Activated naive CD8-positive, alpha-beta T cell treated with anti-CD3 and anti-CD28 coated beads, Interleukin-2, amount 10 ng/mL, durations not matched to agents 7 days and 5 days (primary cell): ENCODE results near the gene MRPL22. TPM values are rescaled to one million over a fixed set of nuclear protein-coding genes. Genes with fewer than 3 reads are reported as not detected.
A peak's percentile ranks its signal among the peaks of the same experiment; 100 is the strongest.
"Not testable (repeated sequence)": the region's sequence is repeated elsewhere in the genome, so short reads cannot be mapped to it uniquely, and the experiment has no call there.

ENCODE experiments used
- ATAC-seq: fragments of 150-1000 bp; cut with Tn5 transposase; one replicate; pipeline ENCODE4 v1.10.0; 2021; ENCODE audit warnings: low read depth, moderate library complexity
- POLR2A ChIA-PET: fragments of 350-600 bp; sonication (Branson Sonifier 250); formaldehyde crosslinking; loops from one replicate; lab custom pipeline; 2021; ENCODE audit warnings: antibody characterized with exemption; lab: Charles Lee
- DNase-seq: peaks from one replicate; pipeline ENCODE4 v3.0.0; 2021
- H3K27ac Mint-ChIP-seq: one replicate; pipeline ENCODE4 v1.8.0; 2022; ENCODE audit warnings: mild to moderate bottlenecking, mixed read lengths
- H3K27me3 Mint-ChIP-seq: one replicate; pipeline ENCODE4 v1.8.0; 2022; ENCODE audit warnings: mild to moderate bottlenecking, moderate library complexity, mixed read lengths
- H3K36me3 Mint-ChIP-seq: one replicate; pipeline ENCODE4 v1.8.0; 2021; ENCODE audit warnings: mild to moderate bottlenecking, mixed read lengths
- H3K4me1 Mint-ChIP-seq: one replicate; pipeline ENCODE4 v1.8.0; 2021; ENCODE audit warnings: mixed read lengths
- H3K4me3 Mint-ChIP-seq: one replicate; pipeline ENCODE4 v1.8.0; 2022; ENCODE audit warnings: mild to moderate bottlenecking, moderate library complexity, mixed read lengths
- H3K9me3 Mint-ChIP-seq: one replicate; pipeline ENCODE4 v1.8.0; 2021; ENCODE audit warnings: mixed read lengths
- total RNA-seq, 2 experiments: library from RNA; stranded (reverse); gene quantifications; one replicate each; pipeline ENCODE4 v1.2.3, GENCODE V29; 2021

Gene MRPL22
- total RNA-seq, 2 experiments from 2014 or later, result 50.0 to 52.4 TPM

GRCh38 chr5:154917757-154918156 is 23.1 kb upstream of the MRPL22 start:
- H3K27ac Mint-ChIP-seq, result no peak overlapping the region
- H3K9me3 Mint-ChIP-seq, result no peaks in the 10 kb centered on the region
- no peaks in the 10 kb centered on the region for H3K27me3 Mint-ChIP-seq
- POLR2A ChIA-PET, result interaction anchor here (1.1 kb wide), 1 partner anchor 16 kb away, joined by 3 read pairs; no protein-coding TSS in a partner anchor
- H3K4me3 Mint-ChIP-seq, result no peak overlapping the region
- peaks cover 16% of the 10 kb centered on the region for H3K36me3 Mint-ChIP-seq
- no peak for ATAC-seq
- H3K4me1 Mint-ChIP-seq, result peaks cover 2% of the 10 kb centered on the region
- no peak for DNase-seq

DNA sequence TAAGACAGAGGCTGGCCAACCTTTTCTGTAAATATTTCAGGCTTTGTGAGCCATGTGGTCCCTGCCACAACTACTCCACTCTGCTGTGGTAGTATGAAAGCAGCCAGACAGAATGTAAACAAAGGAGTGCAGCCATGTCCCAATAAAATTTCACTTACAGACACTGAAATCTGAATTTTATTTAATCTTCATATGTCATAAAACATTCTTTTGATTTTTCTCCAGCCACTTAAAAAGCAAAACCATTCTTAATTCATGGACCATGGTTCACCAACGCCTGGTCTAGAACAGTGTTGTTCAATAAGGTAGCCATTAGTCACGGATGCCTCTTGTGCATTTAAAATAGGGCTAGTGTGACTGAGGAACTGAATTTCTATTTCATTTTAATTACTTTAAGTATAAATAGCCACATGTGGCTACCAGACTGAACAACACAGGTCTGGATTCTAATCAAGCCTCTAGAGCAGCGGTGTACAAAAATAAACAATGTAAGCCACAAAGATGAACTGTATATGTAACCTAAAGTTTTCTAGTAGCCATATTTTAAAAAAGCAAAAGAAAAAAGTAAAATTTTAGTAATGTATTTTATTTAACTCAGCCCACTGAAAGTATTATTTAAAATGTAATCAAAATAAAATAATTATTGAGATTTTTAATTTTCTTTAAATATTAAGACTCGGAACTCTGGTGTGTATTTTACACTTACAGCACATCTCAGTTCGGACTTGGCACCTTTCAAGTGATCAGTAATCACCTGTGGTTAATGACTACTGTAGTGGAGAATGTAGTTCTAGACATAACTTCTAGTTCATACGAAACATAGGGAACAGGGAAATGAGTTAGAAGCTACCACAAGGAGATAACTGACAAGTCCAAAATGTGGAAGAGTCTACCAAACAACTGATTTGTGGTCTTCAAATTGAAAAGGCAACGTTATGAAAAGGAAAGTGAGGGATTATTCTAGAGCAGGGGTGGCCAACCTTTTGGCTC is 17.1 kb upstream of the MRPL22 start:
- H3K4me3 Mint-ChIP-seq, result no peak overlapping the region
- no peak overlapping the region for H3K27ac Mint-ChIP-seq
- no peaks in the 10 kb centered on the region for H3K27me3 Mint-ChIP-seq
- H3K36me3 Mint-ChIP-seq, result peaks cover 19% of the 10 kb centered on the region
- no peaks in the 10 kb centered on the region for H3K9me3 Mint-ChIP-seq
- DNase-seq (no peak), ATAC-seq (no peak)
- POLR2A ChIA-PET, result no interaction called here
- no peaks in the 10 kb centered on the region for H3K4me1 Mint-ChIP-seq

DNA sequence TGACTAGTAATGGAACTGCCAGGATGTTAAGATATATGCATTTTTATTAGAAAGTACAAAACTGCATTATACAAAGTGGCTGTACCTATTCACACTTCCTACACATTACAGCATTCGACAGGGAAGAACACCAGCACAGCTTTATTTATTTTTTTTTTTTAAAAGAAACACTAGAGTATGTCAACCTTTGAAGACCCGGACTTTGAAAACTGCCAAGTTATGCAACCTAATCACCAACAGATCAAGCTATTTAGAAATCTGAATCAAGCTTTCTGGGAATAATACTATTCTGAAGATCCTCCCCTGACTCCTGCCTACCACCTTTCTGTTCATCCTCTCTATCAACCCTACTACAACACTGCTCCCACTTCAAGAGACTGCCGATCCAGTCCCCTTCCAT is 7.3 kb upstream of the MRPL22 start:
- H3K36me3 Mint-ChIP-seq, result peaks cover 21% of the 10 kb centered on the region
- no peaks in the 10 kb centered on the region for H3K27me3 Mint-ChIP-seq
- no peak for ATAC-seq
- no peak for DNase-seq
- POLR2A ChIA-PET, result interaction anchor here (0.8 kb wide), 1 partner anchor 16 kb away, joined by 3 read pairs; no protein-coding TSS in a partner anchor
- peaks cover 16% of the 10 kb centered on the region for H3K4me1 Mint-ChIP-seq
- no peaks in the 10 kb centered on the region for H3K9me3 Mint-ChIP-seq
- H3K4me3 Mint-ChIP-seq, result no peak overlapping the region
- H3K27ac Mint-ChIP-seq, result no peak overlapping the region

GRCh38 chr5:154934881-154935280 is 6.0 kb upstream of the MRPL22 start:
- no peak for DNase-seq
- no peaks in the 10 kb centered on the region for H3K9me3 Mint-ChIP-seq
- no peak for ATAC-seq
- POLR2A ChIA-PET, result no interaction called here
- H3K4me1 Mint-ChIP-seq, result peaks cover 21% of the 10 kb centered on the region
- H3K27ac Mint-ChIP-seq, result no peak overlapping the region
- no peaks in the 10 kb centered on the region for H3K27me3 Mint-ChIP-seq
- no peak overlapping the region for H3K4me3 Mint-ChIP-seq
- H3K36me3 Mint-ChIP-seq, result peaks cover 20% of the 10 kb centered on the region

DNA sequence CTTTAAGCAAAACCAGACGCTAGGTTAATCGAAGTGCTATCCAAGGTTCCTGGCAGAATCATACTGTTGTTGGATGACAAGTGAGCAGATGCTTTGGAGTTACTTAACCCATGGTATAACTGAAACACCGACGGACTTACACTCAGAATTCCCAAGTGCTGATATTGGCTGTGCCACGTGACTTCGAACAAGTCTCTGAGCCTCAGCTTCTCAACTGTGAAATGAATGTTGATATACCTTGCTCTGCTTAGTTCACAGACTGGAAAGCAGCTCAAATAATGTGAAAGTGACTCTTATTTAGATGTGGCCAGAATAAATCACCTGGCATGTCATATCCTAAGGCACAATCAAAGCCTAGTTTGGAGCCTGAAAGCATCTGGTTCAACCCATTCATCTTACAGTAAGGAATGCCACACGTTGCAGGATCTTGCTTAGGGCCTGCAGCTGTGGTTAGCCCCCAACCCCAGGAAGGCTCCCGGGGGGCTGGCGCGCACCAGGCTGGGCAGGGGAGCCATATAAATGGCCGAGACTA is 3.6 kb upstream of the MRPL22 start:
- ATAC-seq (no peak), DNase-seq (no peak)
- Mint-ChIP-seq H3K4me3 (peak overlapping the region; percentile 89), H3K36me3 (peaks cover 12% of the 10 kb centered on the region), H3K27me3 (no peaks in the 10 kb centered on the region), H3K9me3 (no peaks in the 10 kb centered on the region), H3K27ac (peak overlapping the region; percentile 88), H3K4me1 (peaks cover 25% of the 10 kb centered on the region)
- POLR2A ChIA-PET, result interaction anchor here (1.4 to 1.7 kb wide), 2 partner anchors 9 to 74 kb away, joined by 3 to 6 read pairs; no protein-coding TSS in a partner anchor

GRCh38 chr5:154937718-154938466 is 3.0 kb upstream of the MRPL22 start, which contains the start of gene GEMIN5:
Gene GEMIN5 (minus strand): TSS chr5:154938211. CDS start chr5:154938133, 78 bp downstream.
- Mint-ChIP-seq H3K27ac (peak within 1 kb of the TSS; percentile 88), H3K27me3 (no peaks in the 10 kb centered on the region), H3K9me3 (no peaks in the 10 kb centered on the region), H3K36me3 (peaks cover 12% of the 10 kb centered on the region), H3K4me1 (peaks cover 30% of the 10 kb centered on the region), H3K4me3 (peak within 1 kb of the TSS; percentile 89)
- DNase-seq, result peak; percentile 89
- ATAC-seq, result peak; percentile 92
- POLR2A ChIA-PET, result interaction anchor here (1.4 to 1.7 kb wide), 2 partner anchors 10 to 75 kb away, joined by 3 to 6 read pairs; no protein-coding TSS in a partner anchor

DNA sequence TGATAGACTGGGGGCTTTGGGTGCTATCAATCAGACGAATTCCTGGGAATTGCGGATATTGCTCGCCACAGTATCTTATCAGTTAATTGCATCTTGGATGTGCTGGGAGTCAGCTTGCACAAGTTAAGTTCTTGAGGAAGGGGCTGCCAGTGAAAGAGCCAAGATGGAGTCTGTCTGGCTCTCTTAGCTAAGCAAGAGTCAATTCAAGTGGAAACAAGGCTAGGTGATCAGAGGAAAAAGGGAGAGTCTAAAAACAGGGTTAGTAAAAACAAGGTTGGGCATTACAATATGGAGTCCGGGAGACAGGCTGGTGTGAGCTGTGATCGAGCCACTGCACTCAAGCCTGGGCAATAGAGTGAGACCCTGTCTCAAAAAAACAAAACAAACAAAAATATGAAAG is 1.5 kb upstream of the MRPL22 start:
- not testable (repeated sequence) for H3K27me3 Mint-ChIP-seq, H3K4me3 Mint-ChIP-seq

DNA sequence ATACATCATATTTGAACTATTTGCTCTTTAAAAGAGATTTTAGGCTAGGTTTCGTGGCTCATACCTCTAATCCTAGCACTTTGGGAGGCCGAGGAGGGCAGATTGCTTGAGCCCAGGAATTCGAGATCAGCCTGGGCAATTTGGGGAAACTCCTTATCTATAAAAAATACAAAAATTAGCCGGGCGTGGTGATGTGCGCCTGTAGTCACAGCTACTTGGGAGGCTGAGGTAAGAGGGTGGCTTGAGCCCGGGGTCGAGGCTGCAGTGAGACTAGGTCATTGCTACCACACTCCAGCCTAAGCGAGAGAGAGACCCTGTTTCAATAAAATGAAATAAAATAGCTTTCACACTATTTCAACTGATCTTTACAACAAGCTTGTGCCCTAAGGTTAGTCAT is 500 bp upstream of the MRPL22 start:
- no peak for ATAC-seq
- no peak for DNase-seq
- Mint-ChIP-seq H3K27me3 (no peaks in the 10 kb centered on the region), H3K9me3 (no peaks in the 10 kb centered on the region), H3K4me1 (peaks cover 28% of the 10 kb centered on the region), H3K27ac (peak overlapping the region; percentile 95), H3K36me3 (peaks cover 2% of the 10 kb centered on the region), H3K4me3 (peak overlapping the region; percentile 97)
- POLR2A ChIA-PET, result no interaction called here

More for the DNA sequence above, 1.5 kb upstream of the MRPL22 start:
- ATAC-seq, H3K36me3 Mint-ChIP-seq, DNase-seq, H3K9me3 Mint-ChIP-seq: not testable (repeated sequence)
- POLR2A ChIA-PET, result interaction anchor here (0.6 kb wide), 1 partner anchor 64 kb away, joined by 3 read pairs; no protein-coding TSS in a partner anchor
- Mint-ChIP-seq H3K27ac (peak overlapping the region; percentile 6), H3K4me1 (peaks cover 32% of the 10 kb centered on the region)

DNA sequence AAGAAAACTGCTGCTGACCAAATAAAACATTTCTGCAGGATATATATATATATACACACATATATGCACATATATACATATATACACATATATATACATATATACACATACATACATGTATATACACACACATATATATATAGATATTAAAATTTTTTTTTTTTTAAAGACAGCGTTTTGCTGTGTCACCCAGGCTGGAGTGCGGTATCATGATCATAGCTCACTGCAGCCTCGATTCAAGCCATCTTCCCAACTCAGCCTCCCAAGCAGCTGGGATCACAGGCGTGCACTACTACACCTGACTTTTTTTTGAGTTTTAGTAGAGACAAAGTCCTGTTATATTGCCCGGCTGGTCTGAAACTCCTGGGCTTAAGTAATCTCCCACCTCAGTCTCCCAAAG is 2.7 kb downstream of the MRPL22 start:
- ATAC-seq (no peak), DNase-seq (no peak)
- POLR2A ChIA-PET, result no interaction called here
- no peak overlapping the region for H3K27ac Mint-ChIP-seq
- H3K9me3 Mint-ChIP-seq, result no peaks in the 10 kb centered on the region
- no peak overlapping the region for H3K4me3 Mint-ChIP-seq
- H3K36me3 Mint-ChIP-seq, result peaks cover 2% of the 10 kb centered on the region
- peaks cover 21% of the 10 kb centered on the region for H3K4me1 Mint-ChIP-seq
- no peaks in the 10 kb centered on the region for H3K27me3 Mint-ChIP-seq

- POLR2A ChIA-PET, result no interaction called here
- Mint-ChIP-seq H3K9me3 (no peaks in the 10 kb centered on the region), H3K4me1 (peaks cover 19% of the 10 kb centered on the region), H3K36me3 (peaks cover 5% of the 10 kb centered on the region), H3K27ac (no peak overlapping the region), H3K4me3 (no peak overlapping the region), H3K27me3 (no peaks in the 10 kb centered on the region)
- DNase-seq, result no peak
- ATAC-seq, result no peak
Measured at GRCh38 chr5:154944716-154945115, 3.8 kb downstream of the MRPL22 start.

- DNase-seq (no peak), ATAC-seq (no peak)
- H3K27ac Mint-ChIP-seq, result no peak overlapping the region
- no peaks in the 10 kb centered on the region for H3K9me3 Mint-ChIP-seq
- POLR2A ChIA-PET, result no interaction called here
- H3K4me3 Mint-ChIP-seq, result no peak overlapping the region
- H3K4me1 Mint-ChIP-seq, result peaks cover 15% of the 10 kb centered on the region
- H3K27me3 Mint-ChIP-seq, result no peaks in the 10 kb centered on the region
- peaks cover 5% of the 10 kb centered on the region for H3K36me3 Mint-ChIP-seq
Measured at GRCh38 chr5:154945695-154946301, 4.9 kb downstream of the MRPL22 start.

GRCh38 chr5:154947778-154948177 is 6.9 kb downstream of the MRPL22 start:
- ATAC-seq, result no peak
- Mint-ChIP-seq H3K27me3 (no peaks in the 10 kb centered on the region), H3K27ac (no peak overlapping the region), H3K9me3 (no peaks in the 10 kb centered on the region), H3K4me1 (peaks cover 12% of the 10 kb centered on the region), H3K36me3 (peaks cover 7% of the 10 kb centered on the region), H3K4me3 (no peak overlapping the region)
- DNase-seq, result no peak
- POLR2A ChIA-PET, result no interaction called here

DNA sequence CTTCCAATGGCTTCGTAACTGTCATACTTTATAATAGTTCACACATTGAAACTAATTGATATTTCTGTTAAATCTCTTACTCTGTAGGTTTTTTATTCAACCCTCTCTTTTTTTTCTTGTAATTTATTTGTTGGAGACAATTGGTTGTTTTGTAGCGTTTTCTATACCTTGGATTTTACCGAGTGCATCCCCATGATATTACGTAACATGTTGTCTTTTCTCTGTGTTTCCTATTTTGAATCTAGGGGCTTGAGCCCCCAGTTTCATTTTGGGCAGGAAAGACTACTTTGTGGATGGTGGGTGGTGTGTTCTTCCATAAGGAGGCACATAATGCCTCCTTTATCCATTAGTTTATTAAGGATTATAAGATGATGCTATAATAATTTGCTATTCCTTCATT is 7.4 kb downstream of the MRPL22 start:
- peaks cover 7% of the 10 kb centered on the region for H3K36me3 Mint-ChIP-seq

More for the DNA sequence above, 7.4 kb downstream of the MRPL22 start:
- ATAC-seq (no peak), DNase-seq (no peak)
- Mint-ChIP-seq H3K27me3 (no peaks in the 10 kb centered on the region), H3K9me3 (no peaks in the 10 kb centered on the region), H3K4me1 (peaks cover 8% of the 10 kb centered on the region), H3K27ac (no peak overlapping the region), H3K4me3 (no peak overlapping the region)
- POLR2A ChIA-PET, result no interaction called here
